Thoracic aorta (tissue), 2 donors: ENCODE measurements around the gene AHCY. TPM values are rescaled to one million over a fixed set of nuclear protein-coding genes. Genes with fewer than 3 reads are reported as not detected.
"Not testable (repeated sequence)": the region's sequence is repeated elsewhere in the genome, so short reads cannot be mapped to it uniquely, and the experiment has no call there.

ENCODE experiments used
- ATAC-seq: fragments of 150-250 bp; one replicate; pipeline ENCODE4 v1.8.0; 2017; ENCODE audit warnings: low read depth; ENCODE audit not compliant: insufficient number of reproducible peaks, low FRiP score
- DNase-seq: peaks from one replicate; pipeline ENCODE4 v3.0.0-alpha.2; 2020; ENCODE audit warnings: low spot score
- H3K27ac ChIP-seq, 2 donors: fragments of 200-600 bp; sonication (generic); 1 replicate in 1 of 2; 2 replicates in 1 of 2; pipeline ENCODE4 v1.5.1; 2016; ENCODE audit warnings: mild to moderate bottlenecking in 2 of 2, moderate library complexity in 2 of 2
- H3K27me3 ChIP-seq: fragments of 200-600 bp; sonication (generic); replicated peaks from 2 replicates; pipeline ENCODE4 v1.6.0; 2016; ENCODE audit warnings: mild to moderate bottlenecking; ENCODE audit not compliant: insufficient read depth
- H3K36me3 ChIP-seq: fragments of 200-600 bp; sonication (generic); one replicate; pipeline ENCODE4 v1.5.1; 2016
- H3K4me1 ChIP-seq, 2 donors: fragments of 200-600 bp; sonication (generic); 1 replicate in 1 of 2; 2 replicates in 1 of 2; pipeline versions ENCODE4 v1.5.1 to v1.6.0; 2016; ENCODE audit warnings: low read depth in 2 of 2, mild to moderate bottlenecking in 1 of 2; ENCODE audit not compliant: control insufficient read depth in 1 of 2
- H3K4me3 ChIP-seq: fragments of 200-600 bp; sonication (generic); 2 replicates; pipeline ENCODE4 v1.5.1; 2016; ENCODE audit warnings: mild to moderate bottlenecking
- H3K9me3 ChIP-seq: fragments of 200-600 bp; sonication (generic); 2 replicates; pipeline ENCODE4 v1.5.1; 2016
- CTCF ChIP-seq: fragments of 200-600 bp; sonication (generic); IDR thresholded peaks from one replicate; pipeline ENCODE4 v1.5.1; 2019; ENCODE audit warnings: antibody characterized with exemption
- total RNA-seq, 2 donors: library from RNA; depleted of rRNA; stranded (reverse); fragments of >200 nt; gene quantifications; one replicate each; pipeline versions ENCODE4 v1.1.0 to v1.2.3, GENCODE V29; 2016

AHCY gene
- total RNA-seq, 2 donors from 2014 or later = 38.7 to 71.8 TPM

DNA sequence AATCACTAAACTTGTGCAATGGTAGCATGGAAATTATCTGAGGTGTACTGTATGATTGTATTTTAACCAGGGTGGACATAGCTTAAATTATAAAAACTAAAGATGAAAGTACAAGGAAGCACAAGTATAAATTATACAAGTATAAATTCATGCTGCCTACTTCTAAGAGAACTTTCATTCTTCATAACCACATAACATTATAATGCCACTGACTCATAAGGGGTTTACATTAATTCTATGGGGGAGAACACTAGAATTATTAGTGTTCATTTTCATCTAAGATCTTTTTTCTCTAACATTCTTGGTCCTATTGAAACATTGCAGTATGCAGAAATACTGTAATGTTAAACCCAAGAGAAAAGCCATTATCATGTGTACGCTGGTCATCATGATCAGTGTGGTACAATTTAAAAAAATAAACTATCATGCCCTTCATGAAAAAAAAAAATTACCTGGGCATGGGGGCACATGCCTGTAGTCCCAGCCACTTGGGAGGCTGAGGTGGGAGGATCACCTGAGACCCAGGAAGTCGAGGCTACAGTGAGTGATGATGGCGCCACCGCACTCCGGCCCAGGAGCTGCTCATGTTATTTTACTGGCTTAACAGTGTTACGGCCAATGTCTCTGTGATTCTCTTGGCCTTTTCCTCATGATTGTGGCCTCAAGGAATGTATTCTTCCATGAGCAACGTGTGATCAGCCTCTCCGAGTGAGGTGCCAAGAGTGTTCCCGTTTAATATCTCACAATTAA lies 25.9 kb upstream of the AHCY start:
- TF ChIP-seq CTCF = no peak
- no peaks in the 10 kb centered on the region for H3K27me3 ChIP-seq
- H3K4me3 ChIP-seq = no peak overlapping the region
- no peaks in the 10 kb centered on the region for H3K4me1 ChIP-seq
- DNase-seq (no peak), ATAC-seq (no peak)
- H3K36me3 ChIP-seq = no peaks in the 10 kb centered on the region
- H3K9me3 ChIP-seq = no peaks in the 10 kb centered on the region
- no peak overlapping the region for H3K27ac ChIP-seq

- not testable (repeated sequence) for DNase-seq, H3K4me3 ChIP-seq, H3K27ac ChIP-seq, H3K27me3 ChIP-seq, H3K4me1 ChIP-seq, ATAC-seq, H3K9me3 ChIP-seq, H3K36me3 ChIP-seq
Measured at GRCh38 chr20:34328207-34328606, 25.1 kb upstream of the AHCY start.

GRCh38 chr20:34324541-34324940 lies 21.4 kb upstream of the AHCY start:
- Histone ChIP-seq H3K27me3 (no peaks in the 10 kb centered on the region), H3K36me3 (no peaks in the 10 kb centered on the region), H3K27ac (no peak overlapping the region), H3K9me3 (no peaks in the 10 kb centered on the region), H3K4me3 (no peak overlapping the region), H3K4me1 (no peaks in the 10 kb centered on the region)
- no peak for TF ChIP-seq CTCF
- DNase-seq (no peak), ATAC-seq (no peak)

DNA sequence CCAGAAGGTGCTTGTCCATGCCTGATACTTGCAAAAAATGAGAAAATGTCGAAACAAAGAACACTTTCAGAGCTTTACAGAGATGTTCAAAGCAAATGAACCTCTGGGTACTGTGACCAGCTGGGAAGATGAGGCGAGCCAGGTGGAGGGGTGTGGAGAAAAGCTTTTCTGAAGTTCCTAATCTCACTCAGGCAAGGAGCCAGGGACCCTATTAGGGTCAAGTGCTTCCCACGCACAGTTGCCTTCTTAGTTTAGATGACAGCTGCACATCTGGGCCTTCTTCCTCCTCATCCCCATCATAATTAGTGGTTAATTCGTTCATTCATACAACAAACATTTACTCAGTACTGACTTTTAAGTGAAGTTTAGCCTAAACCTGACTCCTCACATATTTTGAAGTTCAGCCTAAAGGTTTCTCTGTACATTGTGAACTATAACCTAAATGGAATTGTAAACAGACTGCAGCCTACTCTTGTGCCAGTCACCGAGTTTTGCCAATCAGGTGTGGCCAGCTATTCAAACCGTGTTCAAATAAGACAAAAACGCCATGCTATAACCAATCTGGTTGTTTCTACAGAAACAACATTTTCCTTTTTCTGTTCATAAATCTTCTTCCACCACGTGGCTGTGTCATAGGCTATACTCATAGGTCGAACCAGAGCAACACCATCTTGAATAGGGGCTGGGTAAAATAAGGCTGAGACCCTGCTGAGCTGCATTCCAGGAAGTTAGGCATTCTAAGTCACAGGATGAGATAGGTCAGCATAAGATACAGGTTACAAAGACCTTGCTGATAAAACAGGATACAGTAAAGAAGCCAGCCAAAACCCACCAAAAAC lies 19.3 kb upstream of the AHCY start:
- no peak for TF ChIP-seq CTCF
- DNase-seq (no peak), ATAC-seq (no peak)
- no peaks in the 10 kb centered on the region for H3K4me1 ChIP-seq
- H3K27ac ChIP-seq = no peak overlapping the region
- no peaks in the 10 kb centered on the region for H3K9me3 ChIP-seq
- no peak overlapping the region for H3K4me3 ChIP-seq
- no peaks in the 10 kb centered on the region for H3K36me3 ChIP-seq
- H3K27me3 ChIP-seq = no peaks in the 10 kb centered on the region

DNA sequence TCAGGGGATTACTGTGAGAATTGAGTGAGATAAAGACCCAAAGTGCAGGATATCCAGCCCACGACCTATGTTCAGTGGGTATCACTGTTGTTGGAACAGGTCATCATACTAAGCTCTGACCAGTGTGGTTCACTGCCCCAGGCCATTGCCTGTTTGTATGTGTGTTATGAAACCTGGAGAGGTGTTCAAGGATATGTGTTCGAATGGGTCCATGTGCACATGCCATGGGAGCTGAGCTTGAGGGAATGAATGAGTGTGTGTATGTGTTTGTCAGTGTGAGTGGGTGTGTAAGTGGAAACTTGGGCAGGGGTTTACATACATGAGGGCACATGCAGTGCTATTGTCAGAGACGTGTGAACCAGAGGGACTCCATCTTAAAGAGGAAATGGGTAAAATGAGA lies 17.7 kb upstream of the AHCY start:
- TF ChIP-seq CTCF = no peak
- DNase-seq (no peak), ATAC-seq (no peak)
- no peak overlapping the region for H3K4me3 ChIP-seq
- H3K4me1 ChIP-seq = no peaks in the 10 kb centered on the region
- no peak overlapping the region for H3K27ac ChIP-seq
- H3K27me3 ChIP-seq = no peaks in the 10 kb centered on the region
- H3K9me3 ChIP-seq = no peaks in the 10 kb centered on the region
- no peaks in the 10 kb centered on the region for H3K36me3 ChIP-seq
